Measurements from ENCODE around the gene SDK1.

Gene SDK1

DNA sequence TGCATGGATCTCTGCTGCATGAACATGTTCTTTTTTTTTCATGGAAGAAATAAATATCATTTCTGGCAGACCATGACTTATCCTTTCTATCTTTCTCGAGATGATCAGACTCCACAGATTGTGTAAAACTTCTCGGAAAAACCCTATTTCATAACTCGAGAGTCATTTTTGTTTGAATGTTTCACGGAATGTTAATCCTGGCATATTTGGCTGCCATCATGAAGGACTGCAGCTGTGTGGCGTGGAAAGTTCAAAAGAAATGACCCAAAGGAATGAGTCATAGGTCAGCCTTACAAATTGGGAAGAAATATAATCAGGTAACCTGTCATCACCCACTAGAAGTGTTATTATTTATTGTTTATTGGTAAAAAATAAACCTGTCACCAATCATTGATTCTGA lies 566.8 kb downstream of the SDK1 start:
- H3K36me3 ChIP-seq (ENCODE audit: low read depth): no peaks in the 10 kb centered on the region
- no peak for DNase-seq (ENCODE audit: low spot score)
- no peaks in the 10 kb centered on the region for H3K27me3 ChIP-seq (ENCODE audit: insufficient read depth, poor library complexity, severe bottlenecking)
- no peak for ATAC-seq (ENCODE audit: low read depth)
- H3K4me3 ChIP-seq (ENCODE audit: severe bottlenecking): no peak overlapping the region
- TF ChIP-seq, protein P1, sequence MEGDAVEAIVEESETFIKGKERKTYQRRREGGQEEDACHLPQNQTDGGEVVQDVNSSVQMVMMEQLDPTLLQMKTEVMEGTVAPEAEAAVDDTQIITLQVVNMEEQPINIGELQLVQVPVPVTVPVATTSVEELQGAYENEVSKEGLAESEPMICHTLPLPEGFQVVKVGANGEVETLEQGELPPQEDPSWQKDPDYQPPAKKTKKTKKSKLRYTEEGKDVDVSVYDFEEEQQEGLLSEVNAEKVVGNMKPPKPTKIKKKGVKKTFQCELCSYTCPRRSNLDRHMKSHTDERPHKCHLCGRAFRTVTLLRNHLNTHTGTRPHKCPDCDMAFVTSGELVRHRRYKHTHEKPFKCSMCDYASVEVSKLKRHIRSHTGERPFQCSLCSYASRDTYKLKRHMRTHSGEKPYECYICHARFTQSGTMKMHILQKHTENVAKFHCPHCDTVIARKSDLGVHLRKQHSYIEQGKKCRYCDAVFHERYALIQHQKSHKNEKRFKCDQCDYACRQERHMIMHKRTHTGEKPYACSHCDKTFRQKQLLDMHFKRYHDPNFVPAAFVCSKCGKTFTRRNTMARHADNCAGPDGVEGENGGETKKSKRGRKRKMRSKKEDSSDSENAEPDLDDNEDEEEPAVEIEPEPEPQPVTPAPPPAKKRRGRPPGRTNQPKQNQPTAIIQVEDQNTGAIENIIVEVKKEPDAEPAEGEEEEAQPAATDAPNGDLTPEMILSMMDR (IDR thresholded peaks at IDR 0.05; ENCODE audit: poor library complexity, severe bottlenecking): no peak
- no peaks in the 10 kb centered on the region for H3K9me3 ChIP-seq (ENCODE audit: severe bottlenecking)
- H3K4me1 ChIP-seq (ENCODE audit: insufficient read depth, poor library complexity, severe bottlenecking): no peaks in the 10 kb centered on the region
- H3K27ac ChIP-seq (ENCODE audit: poor library complexity, severe bottlenecking): no peak overlapping the region

DNA sequence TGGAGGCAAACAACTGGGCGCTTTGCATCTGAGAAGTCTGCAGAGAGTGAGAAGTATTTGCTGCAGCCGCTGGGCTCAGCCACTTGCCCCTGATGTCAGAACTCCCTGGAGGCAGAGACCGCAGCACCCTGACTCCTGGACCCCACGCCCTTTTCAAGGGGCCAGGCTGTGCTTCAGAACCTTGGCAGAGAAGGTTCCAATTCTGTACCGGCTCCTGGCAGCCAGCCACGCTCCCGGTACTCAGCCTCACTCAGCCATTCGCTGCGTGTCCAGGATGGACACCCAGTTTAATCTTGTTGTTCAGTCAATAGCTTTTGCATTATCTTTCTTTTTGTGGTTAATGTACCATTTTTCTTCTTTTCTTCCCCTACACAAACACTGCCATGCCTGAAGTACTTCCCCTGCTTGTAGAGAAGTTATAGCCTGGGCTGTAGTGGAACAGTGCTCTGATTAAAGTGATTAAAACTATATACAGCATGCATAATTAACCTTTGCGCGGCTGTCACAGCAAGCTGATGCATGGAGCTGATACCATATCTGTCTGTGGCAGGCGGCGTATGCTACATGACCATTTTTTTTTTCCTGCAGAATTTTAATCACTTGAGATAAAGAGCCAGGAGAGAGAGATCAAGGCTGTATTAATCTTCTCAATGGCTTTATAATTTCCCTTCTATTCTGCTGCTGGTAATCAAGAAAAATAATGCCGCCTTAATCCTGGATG lies 578.5 kb downstream of the SDK1 start:
- Histone ChIP-seq H3K4me3 (ENCODE audit: severe bottlenecking) (no peak overlapping the region), H3K27ac (ENCODE audit: poor library complexity, severe bottlenecking) (no peak overlapping the region), H3K9me3 (ENCODE audit: severe bottlenecking) (no peaks in the 10 kb centered on the region), H3K36me3 (ENCODE audit: low read depth) (no peaks in the 10 kb centered on the region), H3K27me3 (ENCODE audit: insufficient read depth, poor library complexity, severe bottlenecking) (no peaks in the 10 kb centered on the region), H3K4me1 (ENCODE audit: insufficient read depth, poor library complexity, severe bottlenecking) (no peaks in the 10 kb centered on the region)
- no peak for DNase-seq (ENCODE audit: low spot score)
- TF ChIP-seq, protein P1 (IDR thresholded peaks at IDR 0.05; ENCODE audit: poor library complexity, severe bottlenecking): no peak
- ATAC-seq (ENCODE audit: low read depth): no peak

DNA sequence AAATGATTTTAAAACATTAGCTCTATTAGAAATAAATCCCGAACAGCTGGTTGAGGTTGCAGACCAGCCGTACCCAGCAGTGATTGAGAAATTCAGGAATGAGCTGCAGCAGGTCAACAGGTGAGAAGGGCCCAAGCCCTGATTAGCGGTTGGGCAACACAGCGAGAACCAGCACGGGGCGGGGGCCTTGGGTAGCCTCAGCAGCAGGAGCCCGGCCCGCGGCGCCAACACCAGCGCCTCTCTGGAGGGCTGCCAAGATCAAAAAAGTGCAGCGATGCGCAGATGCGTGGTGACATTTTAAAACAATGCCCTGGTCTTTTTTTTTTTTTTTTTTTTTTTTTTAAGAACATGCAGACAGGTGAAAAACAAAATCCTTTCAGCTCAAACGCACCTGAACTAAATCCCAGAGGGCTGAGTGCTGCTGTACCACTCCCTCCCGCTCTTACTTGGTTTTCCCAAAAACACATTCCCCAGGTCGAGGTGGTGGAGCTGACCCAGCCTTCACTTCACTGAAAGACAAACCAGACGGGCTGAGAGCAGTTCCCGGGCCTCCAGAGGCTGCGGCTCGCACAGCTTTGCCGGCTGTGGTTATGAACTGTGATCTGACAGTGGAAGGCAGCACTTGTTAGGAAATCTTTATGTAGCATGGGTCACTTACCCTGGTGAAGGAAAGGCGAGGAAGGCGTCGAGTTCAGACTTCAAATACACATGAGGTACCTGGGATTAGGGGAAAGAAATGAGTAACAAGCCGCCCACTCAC lies 579.4 kb downstream of the SDK1 start:
- no peaks in the 10 kb centered on the region for H3K36me3 ChIP-seq (ENCODE audit: low read depth)
- no peak overlapping the region for H3K27ac ChIP-seq (ENCODE audit: poor library complexity, severe bottlenecking)
- H3K27me3 ChIP-seq (ENCODE audit: insufficient read depth, poor library complexity, severe bottlenecking): no peaks in the 10 kb centered on the region
- no peak for ATAC-seq (ENCODE audit: low read depth)
- H3K4me3 ChIP-seq (ENCODE audit: severe bottlenecking): no peak overlapping the region
- TF ChIP-seq, protein P1 (IDR thresholded peaks at IDR 0.05; ENCODE audit: poor library complexity, severe bottlenecking): no peak
- no peak for DNase-seq (ENCODE audit: low spot score)
- no peaks in the 10 kb centered on the region for H3K4me1 ChIP-seq (ENCODE audit: insufficient read depth, poor library complexity, severe bottlenecking)
- H3K9me3 ChIP-seq (ENCODE audit: severe bottlenecking): no peaks in the 10 kb centered on the region

DNA sequence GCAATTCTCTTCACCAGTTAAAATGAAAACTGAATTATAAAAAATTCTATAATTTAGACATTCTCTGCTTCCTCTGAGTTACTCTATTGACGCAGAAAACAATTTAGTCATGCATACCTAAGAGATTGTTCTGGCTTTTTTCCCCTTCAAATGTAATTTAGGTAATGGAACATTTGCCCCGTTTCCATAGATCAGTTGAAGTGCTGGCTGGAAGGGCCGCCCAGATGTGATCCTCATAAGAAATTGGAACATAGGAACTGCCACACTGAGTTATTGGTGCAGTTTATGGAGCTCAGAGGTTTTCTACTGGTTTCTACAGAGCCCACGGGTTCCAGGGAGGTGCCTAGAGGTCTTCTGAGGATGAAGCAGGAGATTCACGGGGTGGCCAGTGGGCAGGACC lies 581.7 kb downstream of the SDK1 start:
- no peak overlapping the region for H3K4me3 ChIP-seq (ENCODE audit: severe bottlenecking)
- no peaks in the 10 kb centered on the region for H3K4me1 ChIP-seq (ENCODE audit: insufficient read depth, poor library complexity, severe bottlenecking)
- H3K27me3 ChIP-seq (ENCODE audit: insufficient read depth, poor library complexity, severe bottlenecking): no peaks in the 10 kb centered on the region
- H3K9me3 ChIP-seq (ENCODE audit: severe bottlenecking): no peaks in the 10 kb centered on the region
- H3K36me3 ChIP-seq (ENCODE audit: low read depth): no peaks in the 10 kb centered on the region
- DNase-seq (ENCODE audit: low spot score) (no peak), ATAC-seq (ENCODE audit: low read depth) (no peak)
- H3K27ac ChIP-seq (ENCODE audit: poor library complexity, severe bottlenecking): no peak overlapping the region
- TF ChIP-seq, protein P1 (IDR thresholded peaks at IDR 0.05; ENCODE audit: poor library complexity, severe bottlenecking): no peak

DNA sequence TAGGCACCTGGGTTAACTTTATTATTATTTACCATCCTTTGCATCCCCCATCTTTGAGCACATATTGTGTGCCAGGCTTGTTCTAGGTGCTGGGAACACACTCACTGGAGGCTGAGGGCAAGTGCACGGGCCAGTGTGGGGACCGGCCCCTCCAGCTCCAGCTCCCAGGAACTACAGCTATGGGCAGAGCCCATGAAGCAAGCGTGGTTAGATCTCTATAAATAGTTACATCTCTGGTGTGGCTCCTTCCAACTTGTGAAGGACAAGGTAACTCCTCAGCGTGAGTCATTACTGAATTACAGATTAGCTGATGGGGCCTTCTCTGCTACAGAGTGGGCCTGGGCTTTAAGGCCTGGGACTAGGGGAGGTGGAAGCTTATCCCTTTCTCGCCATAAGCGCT lies 583.5 kb downstream of the SDK1 start:
- Histone ChIP-seq H3K9me3 (ENCODE audit: severe bottlenecking) (no peaks in the 10 kb centered on the region), H3K36me3 (ENCODE audit: low read depth) (no peaks in the 10 kb centered on the region), H3K4me3 (ENCODE audit: severe bottlenecking) (no peak overlapping the region), H3K27me3 (ENCODE audit: insufficient read depth, poor library complexity, severe bottlenecking) (no peaks in the 10 kb centered on the region), H3K27ac (ENCODE audit: poor library complexity, severe bottlenecking) (no peak overlapping the region), H3K4me1 (ENCODE audit: insufficient read depth, poor library complexity, severe bottlenecking) (no peaks in the 10 kb centered on the region)
- DNase-seq (ENCODE audit: low spot score) (no peak), ATAC-seq (ENCODE audit: low read depth) (no peak)
- TF ChIP-seq, protein P1 (IDR thresholded peaks at IDR 0.05; ENCODE audit: poor library complexity, severe bottlenecking): no peak

Measured in RWPE2 (cell line).